Esophagus muscularis mucosa (tissue), 4 donors: ENCODE measurements around the gene CSK.

ENCODE experiments used
- CTCF ChIP-seq, 3 experiments: fragments of 200-600 bp in 2 of 3; fragments of 450-650 bp in 1 of 3; sonication (generic) in 2 of 3; IDR thresholded peaks; one replicate each; pipeline ENCODE4 v1.5.1; 2017 to 2019; ENCODE audit warnings: antibody characterized with exemption in 3 of 3, mild to moderate bottlenecking in 2 of 3, moderate library complexity in 1 of 3
- EP300 ChIP-seq: sonication (generic); formaldehyde crosslinking; IDR thresholded peaks from one replicate; pipeline ENCODE4 v1.6.1; 2017; ENCODE audit warnings: antibody characterized with exemption
- POLR2A ChIP-seq: fragments of 450-650 bp; IDR thresholded peaks from one replicate; pipeline ENCODE4 v1.6.1; 2017; ENCODE audit warnings: antibody characterized with exemption, moderate library complexity, mild to moderate bottlenecking, low read depth
- POLR2AphosphoS5 ChIP-seq, 2 donors: sonication (generic); formaldehyde crosslinking; IDR thresholded peaks; one replicate each; pipeline ENCODE4 v1.6.1; 2017; ENCODE audit warnings: antibody characterized with exemption in 2 of 2

GRCh38 chr15:74785194-74786032 lies 3.5 kb downstream of the CSK start:
- no peak for TF ChIP-seq CTCF (IDR thresholded peaks at IDR 0.05)
- no peak for TF ChIP-seq POLR2A
- TF ChIP-seq EP300 = no peak
- no peak for TF ChIP-seq POLR2AphosphoS5 (IDR thresholded peaks at IDR 0.05)
